ENCODE results near the gene CSF1R.

GRCh38 chr5:150105928-150106615, 19.7 kb upstream of the CSF1R start:
- no peak for TF ChIP-seq CTCF (IDR thresholded peaks at IDR 0.05; ENCODE audit: low read depth, low read length, missing input control)
- no peak for TF ChIP-seq RAD21 (IDR thresholded peaks at IDR 0.05)
- TF ChIP-seq GABPA (IDR thresholded peaks at IDR 0.05 in 1 of 2, conservative IDR thresholded peaks at IDR 0.05 in 1 of 2): no peak
- TF ChIP-seq YY1 (IDR thresholded peaks at IDR 0.05): no peak
- TF ChIP-seq, protein P1, sequence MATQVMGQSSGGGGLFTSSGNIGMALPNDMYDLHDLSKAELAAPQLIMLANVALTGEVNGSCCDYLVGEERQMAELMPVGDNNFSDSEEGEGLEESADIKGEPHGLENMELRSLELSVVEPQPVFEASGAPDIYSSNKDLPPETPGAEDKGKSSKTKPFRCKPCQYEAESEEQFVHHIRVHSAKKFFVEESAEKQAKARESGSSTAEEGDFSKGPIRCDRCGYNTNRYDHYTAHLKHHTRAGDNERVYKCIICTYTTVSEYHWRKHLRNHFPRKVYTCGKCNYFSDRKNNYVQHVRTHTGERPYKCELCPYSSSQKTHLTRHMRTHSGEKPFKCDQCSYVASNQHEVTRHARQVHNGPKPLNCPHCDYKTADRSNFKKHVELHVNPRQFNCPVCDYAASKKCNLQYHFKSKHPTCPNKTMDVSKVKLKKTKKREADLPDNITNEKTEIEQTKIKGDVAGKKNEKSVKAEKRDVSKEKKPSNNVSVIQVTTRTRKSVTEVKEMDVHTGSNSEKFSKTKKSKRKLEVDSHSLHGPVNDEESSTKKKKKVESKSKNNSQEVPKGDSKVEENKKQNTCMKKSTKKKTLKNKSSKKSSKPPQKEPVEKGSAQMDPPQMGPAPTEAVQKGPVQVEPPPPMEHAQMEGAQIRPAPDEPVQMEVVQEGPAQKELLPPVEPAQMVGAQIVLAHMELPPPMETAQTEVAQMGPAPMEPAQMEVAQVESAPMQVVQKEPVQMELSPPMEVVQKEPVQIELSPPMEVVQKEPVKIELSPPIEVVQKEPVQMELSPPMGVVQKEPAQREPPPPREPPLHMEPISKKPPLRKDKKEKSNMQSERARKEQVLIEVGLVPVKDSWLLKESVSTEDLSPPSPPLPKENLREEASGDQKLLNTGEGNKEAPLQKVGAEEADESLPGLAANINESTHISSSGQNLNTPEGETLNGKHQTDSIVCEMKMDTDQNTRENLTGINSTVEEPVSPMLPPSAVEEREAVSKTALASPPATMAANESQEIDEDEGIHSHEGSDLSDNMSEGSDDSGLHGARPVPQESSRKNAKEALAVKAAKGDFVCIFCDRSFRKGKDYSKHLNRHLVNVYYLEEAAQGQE (IDR thresholded peaks at IDR 0.05): no peak
- TF ChIP-seq TAF1 (conservative IDR thresholded peaks at IDR 0.05): no peak
